ENCODE data around the gene RMND5B.

GRCh38 chr5:178149199-178149932 lies 18.6 kb downstream of the RMND5B start:
- TF ChIP-seq, protein P1, sequence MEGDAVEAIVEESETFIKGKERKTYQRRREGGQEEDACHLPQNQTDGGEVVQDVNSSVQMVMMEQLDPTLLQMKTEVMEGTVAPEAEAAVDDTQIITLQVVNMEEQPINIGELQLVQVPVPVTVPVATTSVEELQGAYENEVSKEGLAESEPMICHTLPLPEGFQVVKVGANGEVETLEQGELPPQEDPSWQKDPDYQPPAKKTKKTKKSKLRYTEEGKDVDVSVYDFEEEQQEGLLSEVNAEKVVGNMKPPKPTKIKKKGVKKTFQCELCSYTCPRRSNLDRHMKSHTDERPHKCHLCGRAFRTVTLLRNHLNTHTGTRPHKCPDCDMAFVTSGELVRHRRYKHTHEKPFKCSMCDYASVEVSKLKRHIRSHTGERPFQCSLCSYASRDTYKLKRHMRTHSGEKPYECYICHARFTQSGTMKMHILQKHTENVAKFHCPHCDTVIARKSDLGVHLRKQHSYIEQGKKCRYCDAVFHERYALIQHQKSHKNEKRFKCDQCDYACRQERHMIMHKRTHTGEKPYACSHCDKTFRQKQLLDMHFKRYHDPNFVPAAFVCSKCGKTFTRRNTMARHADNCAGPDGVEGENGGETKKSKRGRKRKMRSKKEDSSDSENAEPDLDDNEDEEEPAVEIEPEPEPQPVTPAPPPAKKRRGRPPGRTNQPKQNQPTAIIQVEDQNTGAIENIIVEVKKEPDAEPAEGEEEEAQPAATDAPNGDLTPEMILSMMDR (IDR thresholded peaks at IDR 0.05 in 2 of 3, conservative IDR thresholded peaks at IDR 0.05 in 1 of 3; ENCODE audit: borderline replicate concordance in 1 of 3, insufficient read depth in 1 of 3, low read depth in 2 of 3, low read length in 2 of 3) = no peak
- TF ChIP-seq EZH2 (IDR thresholded peaks at IDR 0.05) = no peak
- no peak for TF ChIP-seq ZNF274 (IDR thresholded peaks at IDR 0.05; ENCODE audit: low read depth, low read length)
- no peak for TF ChIP-seq POLR2AphosphoS5 (IDR thresholded peaks at IDR 0.05; ENCODE audit: low read depth, low read length)
- no peak for TF ChIP-seq RAD21 (IDR thresholded peaks at IDR 0.05; ENCODE audit: low read depth)
- no peak for TF ChIP-seq FOSL1 (IDR thresholded peaks at IDR 0.05; ENCODE audit: low read depth)
- no peak for TF ChIP-seq YY1 (IDR thresholded peaks at IDR 0.05; ENCODE audit: extremely low read depth, insufficient replicate concordance, low read depth, low read length)
- TF ChIP-seq EZH2phosphoT487 (IDR thresholded peaks at IDR 0.05; ENCODE audit: borderline replicate concordance) = no peak
- no peak for TF ChIP-seq POLR2A (IDR thresholded peaks at IDR 0.05; ENCODE audit: borderline replicate concordance, extremely low read depth, insufficient read depth, insufficient read length)

All from HCT116 (cell line).